Measurements from ENCODE around the gene TMTC1. TPM values are rescaled to one million over a fixed set of nuclear protein-coding genes. Genes with fewer than 3 reads are reported as not detected.

TMTC1 gene
- polyA plus RNA-seq, 1 of the 3 experiments (the other 2 are of a cell fraction) = 0.13 TPM

DNA sequence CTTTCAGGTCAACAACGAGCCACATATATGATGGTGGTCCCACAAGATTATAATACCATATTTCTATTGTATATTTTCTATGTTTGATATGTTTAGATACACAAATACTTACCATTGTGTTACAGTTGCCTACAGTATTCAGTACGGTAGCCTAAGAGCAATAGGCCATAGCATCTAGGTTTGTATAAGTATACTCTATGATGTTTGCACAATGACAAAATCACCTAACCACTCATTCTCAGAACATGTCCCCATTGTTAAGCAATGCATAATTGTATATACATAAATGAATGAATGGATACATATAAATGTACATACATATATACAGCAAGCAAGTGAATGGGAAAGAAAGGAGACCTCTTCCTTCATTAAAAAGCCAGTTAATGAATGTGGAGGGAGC lies 23.8 kb downstream of the TMTC1 start:
- DNase-seq = no peak
- Histone ChIP-seq H3K79me2 (ENCODE audit: insufficient read depth) (no peaks in the 10 kb centered on the region), H4K20me1 (ENCODE audit: insufficient read depth) (no peaks in the 10 kb centered on the region), H3F3A (replicated peaks; ENCODE audit: insufficient read depth) (no peaks in the 10 kb centered on the region), H3K36me3 (replicated peaks in 1 of 2; ENCODE audit: control insufficient read depth in 1 of 2, insufficient read depth in 2 of 2, low read length in 1 of 2) (no peaks in the 10 kb centered on the region), H3K9ac (no peak overlapping the region), H3K9me3 (no peaks in the 10 kb centered on the region), H3K4me3 (ENCODE audit: low read depth in 2 of 2, low read length in 1 of 2) (no peak overlapping the region), H3K27me3 (ENCODE audit: insufficient read depth) (no peaks in the 10 kb centered on the region), H2AFZ (ENCODE audit: low read depth) (no peak overlapping the region), H3K4me2 (no peak overlapping the region), H3K9me2 (no peaks in the 10 kb centered on the region), H3K4me1 (ENCODE audit: control insufficient read depth in 1 of 2, insufficient read depth in 2 of 2, low read depth in 1 of 2, low read length in 1 of 2) (peaks cover 0 to 4% of the 10 kb centered on the region in 2 experiments; a peak in 1 of 4 replicates), H3K27ac (ENCODE audit: low read depth in 2 of 2, low read length in 1 of 2) (no peak overlapping the region)
- 57% methylated on average over 2 of the region's 2 CpGs for WGBS (ENCODE audit: low lambda C conversion rate)
- TF ChIP-seq, protein P1, sequence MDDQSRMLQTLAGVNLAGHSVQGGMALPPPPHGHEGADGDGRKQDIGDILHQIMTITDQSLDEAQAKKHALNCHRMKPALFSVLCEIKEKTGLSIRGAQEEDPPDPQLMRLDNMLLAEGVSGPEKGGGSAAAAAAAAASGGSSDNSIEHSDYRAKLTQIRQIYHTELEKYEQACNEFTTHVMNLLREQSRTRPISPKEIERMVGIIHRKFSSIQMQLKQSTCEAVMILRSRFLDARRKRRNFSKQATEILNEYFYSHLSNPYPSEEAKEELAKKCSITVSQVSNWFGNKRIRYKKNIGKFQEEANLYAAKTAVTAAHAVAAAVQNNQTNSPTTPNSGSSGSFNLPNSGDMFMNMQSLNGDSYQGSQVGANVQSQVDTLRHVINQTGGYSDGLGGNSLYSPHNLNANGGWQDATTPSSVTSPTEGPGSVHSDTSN (IDR thresholded peaks at IDR 0.05) = no peak
- TF ChIP-seq NRF1 (IDR thresholded peaks at IDR 0.05; ENCODE audit: low read depth, low read length) (no peak), CHD2 (IDR thresholded peaks at IDR 0.05; ENCODE audit: low read length, partially characterized antibody) (no peak), EP300 (IDR thresholded peaks at IDR 0.05; ENCODE audit: borderline replicate concordance in 1 of 2, low read depth in 1 of 2, low read length in 1 of 2) (no peak), TAF1 (IDR thresholded peaks at IDR 0.05; ENCODE audit: borderline replicate concordance, low read depth, low read length) (no peak), RAD21 (IDR thresholded peaks at IDR 0.05; ENCODE audit: low read length) (no peak), MXI1 (IDR thresholded peaks at IDR 0.05; ENCODE audit: low read depth, low read length) (no peak), JUND (IDR thresholded peaks at IDR 0.05) (no peak), GATA2 (CRISPR knock-in tag; IDR thresholded peaks at IDR 0.05) (no peak)
- TF ChIP-seq, protein P2, sequence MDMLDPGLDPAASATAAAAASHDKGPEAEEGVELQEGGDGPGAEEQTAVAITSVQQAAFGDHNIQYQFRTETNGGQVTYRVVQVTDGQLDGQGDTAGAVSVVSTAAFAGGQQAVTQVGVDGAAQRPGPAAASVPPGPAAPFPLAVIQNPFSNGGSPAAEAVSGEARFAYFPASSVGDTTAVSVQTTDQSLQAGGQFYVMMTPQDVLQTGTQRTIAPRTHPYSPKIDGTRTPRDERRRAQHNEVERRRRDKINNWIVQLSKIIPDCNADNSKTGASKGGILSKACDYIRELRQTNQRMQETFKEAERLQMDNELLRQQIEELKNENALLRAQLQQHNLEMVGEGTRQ (IDR thresholded peaks at IDR 0.05; ENCODE audit: borderline replicate concordance, low read depth, low read length) = no peak
- CTCF ChIA-PET = no interaction called here
- POLR2A ChIA-PET = no interaction called here

DNA sequence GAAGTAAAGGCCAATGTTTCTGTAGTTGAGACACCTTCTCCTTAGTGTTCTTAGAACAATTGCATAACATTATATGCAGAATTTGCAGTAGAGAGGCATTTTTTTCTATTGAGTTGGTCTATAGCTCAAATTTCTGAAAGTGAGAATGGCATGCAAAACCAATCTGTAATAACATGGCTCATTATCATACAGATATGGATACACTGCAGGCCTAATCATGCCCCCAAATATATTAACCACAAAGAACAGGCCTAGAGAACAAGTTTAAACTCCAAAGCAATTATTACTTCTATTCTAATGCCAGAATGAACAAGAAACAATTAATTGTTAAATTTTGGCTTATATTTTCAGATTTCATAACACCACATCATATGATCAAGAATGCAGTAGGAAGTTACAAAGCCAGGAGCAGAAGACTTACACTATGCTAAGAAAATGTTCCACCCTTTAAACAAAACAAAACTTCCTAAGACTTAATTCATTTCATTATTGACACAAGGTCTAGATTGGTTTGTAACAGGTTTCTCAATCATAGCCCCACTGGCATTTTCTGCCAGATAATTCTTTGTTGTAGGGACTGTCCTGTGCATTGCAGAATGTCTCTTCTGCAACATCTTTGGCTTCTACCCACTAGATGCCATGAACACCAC lies 26.9 kb downstream of the TMTC1 start:
- H3K27ac ChIP-seq (ENCODE audit: low read depth in 2 of 2, low read length in 1 of 2) = no peak overlapping the region
- DNase-seq = no peak
- POLR2A ChIA-PET = no interaction called here
- no peaks in the 10 kb centered on the region for H3K79me2 ChIP-seq (ENCODE audit: insufficient read depth)
- no peaks in the 10 kb centered on the region for H3K9me2 ChIP-seq
- H4K20me1 ChIP-seq (ENCODE audit: insufficient read depth) = no peaks in the 10 kb centered on the region
- H3K27me3 ChIP-seq (ENCODE audit: insufficient read depth) = no peaks in the 10 kb centered on the region
- H3K9ac ChIP-seq = no peak overlapping the region
- H3K36me3 ChIP-seq (replicated peaks in 1 of 2; ENCODE audit: control insufficient read depth in 1 of 2, insufficient read depth in 2 of 2, low read length in 1 of 2) = no peaks in the 10 kb centered on the region
- H3K4me2 ChIP-seq = no peak overlapping the region
- no peaks in the 10 kb centered on the region for H3K9me3 ChIP-seq
- H3K4me1 ChIP-seq (ENCODE audit: control insufficient read depth in 1 of 2, insufficient read depth in 2 of 2, low read depth in 1 of 2, low read length in 1 of 2) = peaks cover 0 to 6% of the 10 kb centered on the region in 2 experiments; a peak in 2 of 4 replicates
- H2AFZ ChIP-seq (ENCODE audit: low read depth) = no peak overlapping the region
- no peaks in the 10 kb centered on the region for H3F3A ChIP-seq (replicated peaks; ENCODE audit: insufficient read depth)
- H3K4me3 ChIP-seq (ENCODE audit: low read depth in 2 of 2, low read length in 1 of 2) = no peak overlapping the region
- no peak for TF ChIP-seq EP300 (IDR thresholded peaks at IDR 0.05; ENCODE audit: borderline replicate concordance in 1 of 2, low read depth in 1 of 2, low read length in 1 of 2)
- TF ChIP-seq RXRA (IDR thresholded peaks at IDR 0.05; ENCODE audit: borderline replicate concordance, low read depth) = no peak
- no peak for TF ChIP-seq TCF12 (IDR thresholded peaks at IDR 0.05)
- TF ChIP-seq NRF1 (IDR thresholded peaks at IDR 0.05; ENCODE audit: low read depth, low read length) = no peak
- no peak for TF ChIP-seq GATA2 (CRISPR knock-in tag; IDR thresholded peaks at IDR 0.05)
- no peak for TF ChIP-seq TAF1 (IDR thresholded peaks at IDR 0.05; ENCODE audit: borderline replicate concordance, low read depth, low read length)
- no peak for TF ChIP-seq RCOR1 (IDR thresholded peaks at IDR 0.05; ENCODE audit: low read length)
- TF ChIP-seq, protein P3, sequence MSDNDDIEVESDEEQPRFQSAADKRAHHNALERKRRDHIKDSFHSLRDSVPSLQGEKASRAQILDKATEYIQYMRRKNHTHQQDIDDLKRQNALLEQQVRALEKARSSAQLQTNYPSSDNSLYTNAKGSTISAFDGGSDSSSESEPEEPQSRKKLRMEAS (IDR thresholded peaks at IDR 0.05; ENCODE audit: low read depth) = no peak
- TF ChIP-seq, protein P4, sequence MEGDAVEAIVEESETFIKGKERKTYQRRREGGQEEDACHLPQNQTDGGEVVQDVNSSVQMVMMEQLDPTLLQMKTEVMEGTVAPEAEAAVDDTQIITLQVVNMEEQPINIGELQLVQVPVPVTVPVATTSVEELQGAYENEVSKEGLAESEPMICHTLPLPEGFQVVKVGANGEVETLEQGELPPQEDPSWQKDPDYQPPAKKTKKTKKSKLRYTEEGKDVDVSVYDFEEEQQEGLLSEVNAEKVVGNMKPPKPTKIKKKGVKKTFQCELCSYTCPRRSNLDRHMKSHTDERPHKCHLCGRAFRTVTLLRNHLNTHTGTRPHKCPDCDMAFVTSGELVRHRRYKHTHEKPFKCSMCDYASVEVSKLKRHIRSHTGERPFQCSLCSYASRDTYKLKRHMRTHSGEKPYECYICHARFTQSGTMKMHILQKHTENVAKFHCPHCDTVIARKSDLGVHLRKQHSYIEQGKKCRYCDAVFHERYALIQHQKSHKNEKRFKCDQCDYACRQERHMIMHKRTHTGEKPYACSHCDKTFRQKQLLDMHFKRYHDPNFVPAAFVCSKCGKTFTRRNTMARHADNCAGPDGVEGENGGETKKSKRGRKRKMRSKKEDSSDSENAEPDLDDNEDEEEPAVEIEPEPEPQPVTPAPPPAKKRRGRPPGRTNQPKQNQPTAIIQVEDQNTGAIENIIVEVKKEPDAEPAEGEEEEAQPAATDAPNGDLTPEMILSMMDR (IDR thresholded peaks at IDR 0.05) = no peak
- TF ChIP-seq, protein P5, sequence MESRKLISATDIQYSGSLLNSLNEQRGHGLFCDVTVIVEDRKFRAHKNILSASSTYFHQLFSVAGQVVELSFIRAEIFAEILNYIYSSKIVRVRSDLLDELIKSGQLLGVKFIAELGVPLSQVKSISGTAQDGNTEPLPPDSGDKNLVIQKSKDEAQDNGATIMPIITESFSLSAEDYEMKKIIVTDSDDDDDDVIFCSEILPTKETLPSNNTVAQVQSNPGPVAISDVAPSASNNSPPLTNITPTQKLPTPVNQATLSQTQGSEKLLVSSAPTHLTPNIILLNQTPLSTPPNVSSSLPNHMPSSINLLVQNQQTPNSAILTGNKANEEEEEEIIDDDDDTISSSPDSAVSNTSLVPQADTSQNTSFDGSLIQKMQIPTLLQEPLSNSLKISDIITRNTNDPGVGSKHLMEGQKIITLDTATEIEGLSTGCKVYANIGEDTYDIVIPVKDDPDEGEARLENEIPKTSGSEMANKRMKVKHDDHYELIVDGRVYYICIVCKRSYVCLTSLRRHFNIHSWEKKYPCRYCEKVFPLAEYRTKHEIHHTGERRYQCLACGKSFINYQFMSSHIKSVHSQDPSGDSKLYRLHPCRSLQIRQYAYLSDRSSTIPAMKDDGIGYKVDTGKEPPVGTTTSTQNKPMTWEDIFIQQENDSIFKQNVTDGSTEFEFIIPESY (IDR thresholded peaks at IDR 0.05; ENCODE audit: borderline replicate concordance, low read depth) = no peak
- TF ChIP-seq, protein P6, sequence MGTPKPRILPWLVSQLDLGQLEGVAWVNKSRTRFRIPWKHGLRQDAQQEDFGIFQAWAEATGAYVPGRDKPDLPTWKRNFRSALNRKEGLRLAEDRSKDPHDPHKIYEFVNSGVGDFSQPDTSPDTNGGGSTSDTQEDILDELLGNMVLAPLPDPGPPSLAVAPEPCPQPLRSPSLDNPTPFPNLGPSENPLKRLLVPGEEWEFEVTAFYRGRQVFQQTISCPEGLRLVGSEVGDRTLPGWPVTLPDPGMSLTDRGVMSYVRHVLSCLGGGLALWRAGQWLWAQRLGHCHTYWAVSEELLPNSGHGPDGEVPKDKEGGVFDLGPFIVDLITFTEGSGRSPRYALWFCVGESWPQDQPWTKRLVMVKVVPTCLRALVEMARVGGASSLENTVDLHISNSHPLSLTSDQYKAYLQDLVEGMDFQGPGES (IDR thresholded peaks at IDR 0.05; ENCODE audit: low read depth, low read length) = no peak
- CTCF ChIA-PET = no interaction called here
